Heart left ventricle (tissue), 16 donors: ENCODE data around the gene IL18RAP. TPM values are rescaled to one million over a fixed set of nuclear protein-coding genes. Genes with fewer than 3 reads are reported as not detected.

Source experiments
- ATAC-seq, 4 donors: fragments of 200-7000 bp; cut with Tn5 transposase; one replicate each; pipeline ENCODE4 v1.9.1; 2020 to 2022; ENCODE audit warnings: moderate library complexity in 4 of 4, mild to moderate bottlenecking in 3 of 4, moderate number of reproducible peaks in 1 of 4
- DNase-seq, 5 donors: peaks; one replicate each; pipeline ENCODE4 v3.0.0-alpha.2; 2020
- H3K27ac ChIP-seq, 12 donors: fragments of 200-600 bp; sonication (generic) in 4 of 12; one replicate each; pipeline versions ENCODE4 v1.5.0 to v1.8.0; 2016 to 2022; ENCODE audit warnings: mild to moderate bottlenecking in 2 of 12
- H3K27me3 ChIP-seq, 9 donors: fragments of 200-600 bp; sonication (generic) in 2 of 9; one replicate each; pipeline versions ENCODE4 v1.5.1 to v1.8.0; 2016 to 2022; ENCODE audit warnings: mild to moderate bottlenecking in 3 of 9
- H3K36me3 ChIP-seq, 9 donors: fragments of 200-600 bp; sonication (generic) in 2 of 9; one replicate each; pipeline versions ENCODE4 v1.5.0 to v1.8.0; 2018 to 2022; ENCODE audit warnings: mild to moderate bottlenecking in 2 of 9
- H3K4me1 ChIP-seq, 12 donors: fragments of 200-600 bp; sonication (generic) in 4 of 12; one replicate each; pipeline versions ENCODE4 v1.5.0 to v1.8.0; 2016 to 2022; ENCODE audit warnings: mild to moderate bottlenecking in 3 of 12
- H3K4me3 ChIP-seq, 12 donors: fragments of 200-600 bp; sonication (generic) in 4 of 12; one replicate each; pipeline versions ENCODE4 v1.5.0 to v1.8.0; 2017 to 2022; ENCODE audit warnings: mild to moderate bottlenecking in 9 of 12, moderate library complexity in 4 of 12
- H3K9me3 ChIP-seq, 12 donors: fragments of 200-600 bp; sonication (generic) in 4 of 12; one replicate each; pipeline versions ENCODE4 v1.5.0 to v1.8.0; 2016 to 2022; ENCODE audit warnings: mild to moderate bottlenecking in 1 of 12
- POLR2A ChIP-seq, 2 donors: fragments of 450-650 bp; IDR thresholded peaks; one replicate each; pipeline ENCODE4 v1.6.1; 2017; ENCODE audit warnings: antibody characterized with exemption in 2 of 2, mild to moderate bottlenecking in 2 of 2, moderate library complexity in 2 of 2
- WGBS, 4 donors: extraction: QIAGEN DNeasy Blood & Tissue Kit in 2 of 4; methylation state at CpG; one replicate each; pipeline versions ENCODE4 v1.1.5 to v1.1.7; 2013 to 2018; 5-methylcytosine and 5-hydroxymethylcytosine counted together
- intact Hi-C, 10 donors: fragments of 100-400 bp; cut with DNase I; formaldehyde crosslinking; loops; one replicate each; pipeline versions ENCODE4 v1.11.1 to v1.14.2; 2022
- polyA plus RNA-seq, 2 donors: library from polyadenylated mRNA; stranded (reverse); fragments of 200-250 nt; gene quantifications; one replicate each; pipeline ENCODE4 v1.2.3, GENCODE V29; 2013
- total RNA-seq, 9 donors: library from RNA; depleted of rRNA in 2 of 9; stranded (reverse); fragments of >200 nt in 2 of 9; fragmentation: NEBNext Ultra II Directional in 3 of 9; extraction: Animal tissue kit (Norgen Biotek cat#: 25700) in 3 of 9; gene quantifications; one replicate each; pipeline versions ENCODE4 v1.1.0 to v1.2.4, GENCODE V29; 2016 to 2023
- TF ChIP-seq, protein P1 (sequence below), 12 donors: fragments of 200-600 bp; sonication (generic) in 4 of 12; IDR thresholded peaks; one replicate each; pipeline versions ENCODE4 v1.5.0 to v1.8.0; 2018 to 2022; ENCODE audit warnings: antibody characterized with exemption in 12 of 12, mild to moderate bottlenecking in 5 of 12
- donor health status: ischemic (EF 13 %, LVEDD 7.1; RV severe dilation, severe dysfunction).
- donor health status: healthy with polysubstance abuse.
- donor health status: DM: no; HTN: yes; CAD: no.
- donor health status: DM: no; HTN: no; CAD: no.
- donor health status: ischemic (EF 25% LVEDD 6.9; RV normal size, moderate dysfunction).
- donor health status: ischemic (EF 25% LVEDD 5.7; RV mildly dilated, moderate dysfunction).
- donor health status: healthy.
- donor health status: DM: yes; HTN: yes; CAD: no.
- donor health status: ischemic (EF 35%, LVEDD 5.7; RV mildly dilated, moderate dysfunction).
- donor health status: nonischemic (EF 11% LVEDD 7.7; RV severe dilation, severe dysfunction).
- donor health status: DM: yes; HTN: yes; CAD: no.
- donor health status: PGD.
- donor health status: ischemic (EF 29% LVEDD 5.4; RV normal size, mild dysfunction).
- donor health status: nonischemic (EF 23%, LVEDD 6.1; RV moderate dilation, normal function).

IL18RAP gene
- total and polyA plus RNA-seq, 11 donors: 0.13 to 2.2 (median 0.41) TPM

DNA sequence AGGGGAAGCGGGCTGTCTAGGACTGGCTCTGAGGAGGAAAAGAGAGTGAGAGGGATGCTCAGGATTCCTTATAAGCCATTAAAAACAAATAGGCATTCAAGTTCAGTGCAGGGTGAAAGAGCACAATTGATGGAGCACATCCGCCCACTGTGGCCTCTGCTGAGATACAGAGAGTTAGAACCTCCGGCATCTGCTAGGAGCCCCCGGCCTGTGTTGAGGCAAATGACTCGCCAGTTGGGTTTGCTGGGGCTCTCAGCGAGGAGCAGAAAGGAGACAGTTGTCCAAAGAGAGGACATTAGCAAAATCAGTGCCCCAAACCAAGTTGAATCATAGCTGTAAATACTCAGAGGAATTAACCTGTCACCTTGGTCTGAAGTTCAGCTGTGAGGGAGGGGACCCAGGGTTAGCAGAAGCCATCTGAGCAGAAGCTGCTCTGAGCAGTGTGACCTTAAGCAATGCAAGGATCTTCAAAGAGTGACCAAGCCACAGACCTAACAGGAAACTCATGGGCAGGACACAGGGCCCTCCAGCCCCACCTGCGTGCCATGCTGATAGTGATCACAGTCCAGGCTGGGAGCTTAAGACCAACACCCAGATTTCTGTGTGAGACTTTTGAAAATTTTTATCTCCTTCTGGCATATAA lies 23.3 kb upstream of the IL18RAP start:
- ATAC-seq (no peak), DNase-seq (no peak)
- 80 to 95% (median 85%) methylated on average over 7 of the region's 7 CpGs for WGBS, 4 donors
- H3K36me3 ChIP-seq: no peaks in the 10 kb centered on the region
- H3K4me1 ChIP-seq: no peaks in the 10 kb centered on the region
- H3K4me3 ChIP-seq: no peak overlapping the region
- intact Hi-C loops: no loop called here
- no peaks in the 10 kb centered on the region for H3K9me3 ChIP-seq
- no peak for TF ChIP-seq POLR2A (IDR thresholded peaks at IDR 0.05)
- TF ChIP-seq, protein P1, sequence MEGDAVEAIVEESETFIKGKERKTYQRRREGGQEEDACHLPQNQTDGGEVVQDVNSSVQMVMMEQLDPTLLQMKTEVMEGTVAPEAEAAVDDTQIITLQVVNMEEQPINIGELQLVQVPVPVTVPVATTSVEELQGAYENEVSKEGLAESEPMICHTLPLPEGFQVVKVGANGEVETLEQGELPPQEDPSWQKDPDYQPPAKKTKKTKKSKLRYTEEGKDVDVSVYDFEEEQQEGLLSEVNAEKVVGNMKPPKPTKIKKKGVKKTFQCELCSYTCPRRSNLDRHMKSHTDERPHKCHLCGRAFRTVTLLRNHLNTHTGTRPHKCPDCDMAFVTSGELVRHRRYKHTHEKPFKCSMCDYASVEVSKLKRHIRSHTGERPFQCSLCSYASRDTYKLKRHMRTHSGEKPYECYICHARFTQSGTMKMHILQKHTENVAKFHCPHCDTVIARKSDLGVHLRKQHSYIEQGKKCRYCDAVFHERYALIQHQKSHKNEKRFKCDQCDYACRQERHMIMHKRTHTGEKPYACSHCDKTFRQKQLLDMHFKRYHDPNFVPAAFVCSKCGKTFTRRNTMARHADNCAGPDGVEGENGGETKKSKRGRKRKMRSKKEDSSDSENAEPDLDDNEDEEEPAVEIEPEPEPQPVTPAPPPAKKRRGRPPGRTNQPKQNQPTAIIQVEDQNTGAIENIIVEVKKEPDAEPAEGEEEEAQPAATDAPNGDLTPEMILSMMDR (IDR thresholded peaks at IDR 0.05): no peak
- no peaks in the 10 kb centered on the region for H3K27me3 ChIP-seq
- H3K27ac ChIP-seq: no peak overlapping the region

DNA sequence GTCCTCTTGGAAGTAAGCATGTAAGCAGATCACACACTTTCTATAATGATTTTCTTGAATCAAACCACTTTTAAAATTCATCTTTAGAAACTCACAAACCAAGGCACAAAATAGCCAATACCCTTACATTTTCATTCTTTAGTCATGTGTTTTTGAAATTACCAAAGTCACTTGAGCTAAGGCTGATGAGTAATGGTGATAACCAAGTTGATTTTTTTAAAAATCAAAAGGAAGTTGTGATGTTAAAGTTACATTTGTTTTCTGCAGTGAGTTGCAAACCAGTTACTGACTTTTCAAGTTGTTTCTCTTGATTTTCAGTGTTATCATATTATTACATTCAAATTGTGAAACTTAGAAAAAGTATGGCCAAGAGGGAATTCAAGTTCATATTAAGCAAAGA lies 21.5 kb upstream of the IL18RAP start:
- Histone ChIP-seq H3K36me3 (no peaks in the 10 kb centered on the region), H3K27me3 (no peaks in the 10 kb centered on the region), H3K9me3 (peaks cover 0 to 2% (median 0%) of the 10 kb centered on the region in 12 donors), H3K27ac (no peak overlapping the region), H3K4me1 (no peaks in the 10 kb centered on the region), H3K4me3 (no peak overlapping the region)
- intact Hi-C loops: no loop called here
- DNase-seq (no peak), ATAC-seq (no peak)
- TF ChIP-seq, protein P1 (IDR thresholded peaks at IDR 0.05): no peak
- no peak for TF ChIP-seq POLR2A (IDR thresholded peaks at IDR 0.05)

DNA sequence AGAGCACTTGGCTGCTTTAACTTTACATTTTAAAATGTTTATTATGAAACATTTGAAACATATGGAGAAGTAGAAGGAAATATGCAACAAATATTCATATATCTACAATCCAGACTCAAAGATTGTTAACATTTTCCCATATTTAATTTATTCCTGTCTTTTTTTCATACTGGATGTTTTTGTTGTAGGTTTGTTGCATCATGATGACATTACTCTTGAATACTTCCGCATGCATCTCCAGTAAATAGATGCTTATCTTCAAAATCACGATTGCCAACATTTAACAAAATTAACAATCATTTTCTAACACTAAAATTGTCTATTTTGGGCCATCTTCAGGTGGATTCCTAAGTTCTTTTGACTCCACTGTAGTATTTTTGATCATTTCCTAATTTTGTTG lies 21.1 kb upstream of the IL18RAP start:
- Histone ChIP-seq H3K9me3 (peaks cover 0 to 2% (median 0%) of the 10 kb centered on the region in 12 donors), H3K36me3 (no peaks in the 10 kb centered on the region), H3K27me3 (no peaks in the 10 kb centered on the region), H3K4me1 (no peaks in the 10 kb centered on the region), H3K27ac (no peak overlapping the region), H3K4me3 (no peak overlapping the region)
- ATAC-seq: no peak
- 83 to 87% (median 86%) methylated on average over 2 of the region's 2 CpGs for WGBS, 4 donors
- intact Hi-C loops: no loop called here
- TF ChIP-seq, protein P1 (IDR thresholded peaks at IDR 0.05): no peak
- no peak for TF ChIP-seq POLR2A (IDR thresholded peaks at IDR 0.05)
- DNase-seq: no peak

DNA sequence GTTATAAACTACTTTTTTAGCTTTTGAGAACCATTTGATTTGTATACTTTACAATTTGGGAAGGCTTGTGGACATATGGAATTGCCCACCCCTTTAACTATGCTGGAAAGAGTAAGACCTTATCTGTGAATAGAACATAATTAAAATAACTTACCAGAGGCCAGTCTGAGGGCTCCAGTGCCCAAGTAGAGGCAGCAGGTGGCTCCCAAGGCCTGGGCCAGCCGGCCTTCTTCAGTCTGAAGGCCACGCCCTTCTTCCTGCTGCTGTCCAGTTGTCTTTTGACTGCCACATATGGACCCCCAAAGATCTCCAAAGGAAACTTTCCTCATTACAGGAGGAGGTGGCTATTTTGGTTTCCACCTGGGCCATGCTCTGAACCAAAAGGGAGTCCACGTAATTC lies 12.0 kb upstream of the IL18RAP start:
- H3K4me3 ChIP-seq: no peak overlapping the region
- H3K4me1 ChIP-seq: no peaks in the 10 kb centered on the region
- DNase-seq: no peak
- ATAC-seq: no peak
- no peaks in the 10 kb centered on the region for H3K36me3 ChIP-seq
- H3K9me3 ChIP-seq: peaks cover 0 to 13% (median 0%) of the 10 kb centered on the region in 12 donors
- no peak overlapping the region for H3K27ac ChIP-seq
- TF ChIP-seq POLR2A (IDR thresholded peaks at IDR 0.05): no peak
- TF ChIP-seq, protein P1 (IDR thresholded peaks at IDR 0.05): no peak
- intact Hi-C loops: no loop called here
- no peaks in the 10 kb centered on the region for H3K27me3 ChIP-seq
- WGBS, 4 donors: 75 to 94% (median 90%) methylated on average over 2 to 3 of the region's 3 CpGs
